GM10248 (cell line): Measurements from ENCODE around the gene PLA2G2E.

Experiments
- CTCF ChIA-PET: fragments of 300-600 bp; sonication (Branson Sonifier 250); formaldehyde crosslinking; extraction: SDS; loops from one replicate; lab custom pipeline; 2021; ENCODE audit warnings: antibody characterized with exemption; lab: Yijun Ruan, JAX
- POLR2A ChIA-PET: fragments of 350-650 bp; sonication (Branson Sonifier 250); formaldehyde crosslinking; extraction: SDS; loops from one replicate; lab custom pipeline; 2020; ENCODE audit warnings: antibody characterized with exemption; lab: Yijun Ruan, JAX
- DNase-seq: peaks from one replicate; pipeline ENCODE4 v3.0.0; 2012; ENCODE audit errors: extremely low spot score
- CTCF ChIP-seq: IDR thresholded peaks from 2 replicates; pipeline ENCODE4 v1.5.1; 2012; ENCODE audit warnings: mild to moderate bottlenecking, low read depth; ENCODE audit errors: extremely low read depth, missing control alignments, control extremely low read depth

The PLA2G2E gene

DNA sequence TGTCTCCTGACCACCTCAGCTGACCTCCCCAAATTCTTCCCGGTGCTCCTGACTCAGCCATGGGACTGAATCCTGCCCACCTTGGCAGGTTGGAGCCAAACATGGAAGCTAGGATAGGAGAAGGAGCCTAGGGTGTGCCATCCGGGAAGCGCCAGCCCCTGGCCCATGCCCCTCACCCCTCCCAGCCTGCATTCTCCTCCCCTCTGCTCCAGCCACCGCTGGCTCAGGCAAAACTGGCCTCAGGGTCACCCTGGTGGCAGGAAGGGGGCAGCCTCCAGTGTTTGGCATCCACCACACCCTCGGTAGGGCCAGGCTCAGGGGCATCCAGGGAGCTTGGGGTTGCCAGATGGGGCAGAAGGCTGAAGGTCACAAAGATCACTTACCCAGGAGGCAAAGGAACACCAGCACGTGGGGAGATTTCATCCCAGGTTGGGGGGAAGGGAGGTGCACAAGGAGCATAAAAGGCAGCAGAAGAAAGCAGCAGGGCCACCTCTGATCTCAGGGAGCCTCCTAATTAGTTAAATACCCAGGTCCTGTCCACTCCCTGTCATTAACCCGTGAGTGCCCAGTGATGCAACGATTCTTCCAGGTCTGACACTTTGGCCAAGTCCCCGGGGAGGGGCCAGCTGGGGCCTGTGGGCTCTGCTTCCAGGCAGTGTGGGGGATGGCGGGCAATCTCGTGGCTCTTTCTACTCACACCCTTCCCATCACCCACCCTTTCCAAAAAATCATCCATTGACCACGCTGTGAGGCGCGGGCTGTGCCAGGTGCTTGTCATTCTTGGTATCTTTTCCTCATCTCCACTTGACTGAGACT, at the start of gene PLA2G2E:
TSS of gene PLA2G2E (minus strand) at position 481 of the 816 bp plus-strand sequence. CDS start at position 423, 58 bp downstream.
- CTCF ChIA-PET = interaction anchor here (0.6 to 7.9 kb wide), 2 partner anchors 250 to 271 kb away, joined by 3 to 72 read pairs; no protein-coding TSS in a partner anchor
- no peak for DNase-seq
- TF ChIP-seq CTCF = no peak
- POLR2A ChIA-PET = no interaction called here

DNA sequence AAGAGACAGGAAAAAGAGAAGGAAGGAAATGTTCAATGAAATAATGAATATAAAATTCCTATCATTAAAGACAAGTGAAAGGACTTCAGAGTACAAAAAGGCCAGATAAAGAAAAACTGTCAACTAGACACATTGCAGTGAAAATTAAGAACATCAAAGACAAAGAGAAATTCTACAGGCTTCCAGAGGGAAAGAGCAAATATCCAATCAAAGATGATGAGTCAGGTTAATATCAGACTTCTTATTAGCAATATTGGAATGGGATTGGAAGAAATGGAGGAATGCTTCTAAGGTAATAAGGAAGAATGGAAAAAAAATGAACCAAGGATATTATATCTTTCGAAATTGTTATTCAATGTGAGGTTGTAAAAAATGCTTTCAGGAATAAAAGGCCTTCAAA, 48.2 kb upstream of the PLA2G2E start:
- POLR2A ChIA-PET = no interaction called here
- CTCF ChIA-PET = no interaction called here
- no peak for TF ChIP-seq CTCF
- no peak for DNase-seq

- CTCF ChIA-PET = no interaction called here
- POLR2A ChIA-PET = no interaction called here
- no peak for DNase-seq
- no peak for TF ChIP-seq CTCF
These were observed 46.7 kb upstream of the PLA2G2E start for GRCh38 chr1:19969898-19970660.

DNA sequence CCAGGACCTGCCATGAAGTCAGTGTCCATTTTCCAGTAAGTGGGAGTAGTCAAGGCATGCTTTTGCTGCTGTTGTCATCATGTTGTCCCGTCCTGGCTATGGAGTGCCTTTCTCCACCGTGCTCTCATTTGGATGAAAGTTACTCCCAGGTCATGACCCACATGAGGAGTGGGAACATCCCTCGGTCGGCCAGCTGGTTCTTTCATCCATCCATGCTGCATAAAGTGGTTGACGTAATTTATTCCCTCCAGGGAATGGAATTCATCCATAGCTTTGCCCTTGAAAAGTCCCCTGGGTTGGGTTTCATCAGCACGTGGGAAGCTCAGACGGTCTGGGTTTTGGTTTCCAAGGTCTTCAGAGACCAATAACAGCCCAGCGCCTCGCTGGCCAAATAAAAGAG, 44.4 kb upstream of the PLA2G2E start:
- no peak for DNase-seq
- CTCF ChIA-PET = no interaction called here
- TF ChIP-seq CTCF = no peak
- POLR2A ChIA-PET = no interaction called here

DNA sequence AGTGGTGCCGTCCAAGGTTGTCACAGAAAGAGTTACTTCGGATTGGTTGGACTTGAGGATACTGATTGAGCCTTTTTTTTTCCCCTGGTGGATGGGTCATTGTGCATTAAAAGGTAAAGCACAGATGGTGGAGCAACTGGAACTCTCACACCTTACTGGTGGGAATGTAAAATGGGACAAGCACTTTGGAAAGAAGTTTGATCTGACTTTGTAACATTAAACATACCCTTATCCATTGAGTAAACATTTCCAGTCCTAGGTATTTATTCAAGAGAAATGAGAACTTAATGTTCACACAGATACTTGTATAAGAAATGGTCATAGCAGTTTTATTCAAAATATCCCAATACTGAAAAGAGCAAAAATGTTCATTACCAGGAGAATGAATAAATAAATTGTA, 41.1 kb upstream of the PLA2G2E start:
- POLR2A ChIA-PET = no interaction called here
- DNase-seq = no peak
- CTCF ChIA-PET = no interaction called here
- TF ChIP-seq CTCF = no peak

GRCh38 chr1:19963636-19964035, 40.2 kb upstream of the PLA2G2E start:
- CTCF ChIA-PET = no interaction called here
- no peak for DNase-seq
- POLR2A ChIA-PET = no interaction called here

More at GRCh38 chr1:19963636-19964035, 40.2 kb upstream of the PLA2G2E start:
- TF ChIP-seq CTCF = no peak
